Stomach (tissue), 9 donors: ENCODE data around the gene BICD1. TPM values are rescaled to one million over a fixed set of nuclear protein-coding genes. Genes with fewer than 3 reads are reported as not detected.

ENCODE experiments used
- DNase-seq, 2 donors: peaks; one replicate each; pipeline versions ENCODE4 v3.0.0 to v3.0.0-alpha.2; 2013 to 2019
- H3K27ac ChIP-seq, 5 donors: fragments of 200-600 bp in 4 of 5; sonication (generic) in 4 of 5; one replicate each; pipeline ENCODE4 v1.5.1; 2013 to 2019; ENCODE audit warnings: mild to moderate bottlenecking in 1 of 5, moderate library complexity in 1 of 5
- H3K27me3 ChIP-seq, 3 donors: fragments of 200-600 bp; sonication (generic); one replicate each; pipeline ENCODE4 v1.5.1; 2017 to 2019; ENCODE audit warnings: mixed run types in 1 of 3
- H3K36me3 ChIP-seq, 4 donors: fragments of 200-600 bp; sonication (generic); 1 replicate in 3 of 4; 2 replicates in 1 of 4; pipeline ENCODE4 v1.5.1; 2016 to 2019
- H3K4me1 ChIP-seq, 4 donors: fragments of 200-600 bp; sonication (generic); one replicate each; pipeline ENCODE4 v1.5.1; 2016 to 2019
- H3K4me3 ChIP-seq, 4 donors: fragments of 200-600 bp; sonication (generic) in 3 of 4; one replicate each; pipeline ENCODE4 v1.5.1; 2016 to 2019; ENCODE audit warnings: mild to moderate bottlenecking in 1 of 4
- H3K9me3 ChIP-seq, 4 donors: fragments of 200-600 bp; sonication (generic); one replicate each; pipeline ENCODE4 v1.5.1; 2016 to 2019
- CTCF ChIP-seq, 7 experiments: fragments of 450-650 bp in 4 of 7; fragments of 200-600 bp in 3 of 7; sonication (generic) in 3 of 7; IDR thresholded peaks; one replicate each; pipeline ENCODE4 v1.5.1; 2016 to 2019; ENCODE audit warnings: antibody characterized with exemption in 7 of 7, control low read depth in 2 of 7, mild to moderate bottlenecking in 1 of 7
- EP300 ChIP-seq: sonication (generic); formaldehyde crosslinking; IDR thresholded peaks from one replicate; pipeline ENCODE4 v1.6.1; 2017; ENCODE audit warnings: antibody characterized with exemption
- POLR2A ChIP-seq, 4 donors: fragments of 450-650 bp; IDR thresholded peaks; one replicate each; pipeline ENCODE4 v1.6.1; 2016; ENCODE audit warnings: antibody characterized with exemption in 4 of 4, control low read depth in 2 of 4, mild to moderate bottlenecking in 1 of 4, moderate library complexity in 1 of 4
- POLR2AphosphoS5 ChIP-seq, 3 donors: sonication (generic); formaldehyde crosslinking; IDR thresholded peaks; one replicate each; pipeline ENCODE4 v1.6.1; 2016; ENCODE audit warnings: antibody characterized with exemption in 3 of 3
- WGBS, 5 donors: extraction: QIAGEN DNeasy Blood & Tissue Kit in 3 of 5; methylation state at CpG; one replicate each; pipeline versions ENCODE4 v1.1.5 to v1.1.7; 2013 to 2018; 5-methylcytosine and 5-hydroxymethylcytosine counted together
- intact Hi-C: fragments of 100-400 bp; cut with DNase I; formaldehyde crosslinking; loops from one replicate; pipeline ENCODE4 v1.15.1; 2023; ENCODE audit warnings: low total_unique reads
- polyA plus RNA-seq, 3 donors: library from polyadenylated mRNA; stranded (reverse); fragments of 200-250 nt; gene quantifications; one replicate each; pipeline ENCODE4 v1.2.3, GENCODE V29; 2013
- total RNA-seq, 5 donors: library from RNA; depleted of rRNA; stranded (reverse); fragments of >200 nt; gene quantifications; one replicate each; pipeline versions ENCODE4 v1.1.0 to v1.2.3, GENCODE V29; 2014 to 2016
- donor health status: healthy with polysubstance abuse.
- donor health status: Bipolar disorder and iron deficiency.
- donor health status: healthy.

The BICD1 gene
- total and polyA plus RNA-seq, 8 donors, result 1.6 to 17.3 (median 2.1) TPM

DNA sequence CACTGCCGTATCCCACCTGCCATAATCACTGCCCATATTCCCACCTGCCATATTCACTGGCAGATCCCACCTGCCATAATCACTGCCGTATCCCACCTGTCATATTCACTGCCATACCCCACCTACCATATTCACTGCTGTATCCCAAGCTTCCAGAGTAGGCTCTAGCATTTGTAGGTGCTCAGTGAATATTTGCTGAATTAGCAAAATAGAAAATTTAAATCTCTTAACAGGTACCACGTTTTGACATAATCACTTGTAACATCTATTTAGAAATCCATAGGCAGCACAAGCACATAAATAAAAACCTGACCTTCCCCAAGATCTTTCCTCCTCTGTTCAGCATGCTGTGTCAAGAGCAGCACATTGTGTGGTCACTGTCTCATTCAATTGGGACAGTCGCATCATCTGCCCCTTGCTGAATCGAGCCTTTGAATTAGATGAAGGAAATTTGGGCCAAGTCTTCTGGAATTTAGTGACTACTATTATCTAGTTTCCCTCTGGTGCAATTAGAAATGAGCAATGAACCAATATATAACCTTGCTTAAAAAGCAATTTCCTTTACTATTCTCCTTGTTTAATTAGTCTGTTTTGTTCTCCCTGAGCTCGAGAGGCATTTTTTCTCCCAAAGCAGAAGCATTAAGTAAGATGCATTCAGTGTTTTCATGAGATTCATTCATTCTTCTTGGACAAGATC lies 147.8 kb downstream of the BICD1 start:
- WGBS, 5 donors, result 91 to 96% (median 93%) methylated on average over 6 of the region's 6 CpGs
- intact Hi-C loops, result no loop called here
- peaks cover 0 to 9% (median 0%) of the 10 kb centered on the region in 4 donors for H3K9me3 ChIP-seq
- no peaks in the 10 kb centered on the region for H3K4me1 ChIP-seq
- H3K36me3 ChIP-seq, result no peaks in the 10 kb centered on the region
- H3K27ac ChIP-seq, result no peak overlapping the region
- no peak for DNase-seq
- TF ChIP-seq CTCF (IDR thresholded peaks at IDR 0.05), result no peak
- TF ChIP-seq POLR2A (IDR thresholded peaks at IDR 0.05), result no peak
- TF ChIP-seq EP300, result no peak
- TF ChIP-seq POLR2AphosphoS5 (IDR thresholded peaks at IDR 0.05), result no peak
- H3K27me3 ChIP-seq, result no peaks in the 10 kb centered on the region
- H3K4me3 ChIP-seq, result no peak overlapping the region

GRCh38 chr12:32255588-32255987 lies 148.9 kb downstream of the BICD1 start:
- H3K27ac ChIP-seq, result no peak overlapping the region
- intact Hi-C loops, result no loop called here
- 97 to 99% (median 99%) methylated on average over 4 of the region's 4 CpGs for WGBS, 5 donors
- H3K9me3 ChIP-seq, result peaks cover 0 to 9% (median 0%) of the 10 kb centered on the region in 4 donors
- no peak for DNase-seq
- TF ChIP-seq EP300, result no peak
- TF ChIP-seq POLR2AphosphoS5 (IDR thresholded peaks at IDR 0.05), result no peak
- no peak for TF ChIP-seq POLR2A (IDR thresholded peaks at IDR 0.05)
- TF ChIP-seq CTCF (IDR thresholded peaks at IDR 0.05), result no peak
- no peaks in the 10 kb centered on the region for H3K27me3 ChIP-seq
- no peaks in the 10 kb centered on the region for H3K36me3 ChIP-seq
- H3K4me1 ChIP-seq, result no peaks in the 10 kb centered on the region
- H3K4me3 ChIP-seq, result no peak overlapping the region

- H3K36me3 ChIP-seq, result no peaks in the 10 kb centered on the region
- no peak overlapping the region for H3K4me3 ChIP-seq
- no peak overlapping the region for H3K27ac ChIP-seq
- WGBS, 5 donors, result 88 to 95% (median 95%) methylated on average over 7 of the region's 7 CpGs
- intact Hi-C loops, result no loop called here
- no peaks in the 10 kb centered on the region for H3K4me1 ChIP-seq
- no peak for DNase-seq
- no peak for TF ChIP-seq POLR2AphosphoS5 (IDR thresholded peaks at IDR 0.05)
- TF ChIP-seq POLR2A (IDR thresholded peaks at IDR 0.05), result no peak
- no peak for TF ChIP-seq EP300
- no peak for TF ChIP-seq CTCF (IDR thresholded peaks at IDR 0.05)
- H3K27me3 ChIP-seq, result no peaks in the 10 kb centered on the region
- peaks cover 0 to 9% (median 0%) of the 10 kb centered on the region in 4 donors for H3K9me3 ChIP-seq
Observed at GRCh38 chr12:32257695-32258496, 151.2 kb downstream of the BICD1 start.

DNA sequence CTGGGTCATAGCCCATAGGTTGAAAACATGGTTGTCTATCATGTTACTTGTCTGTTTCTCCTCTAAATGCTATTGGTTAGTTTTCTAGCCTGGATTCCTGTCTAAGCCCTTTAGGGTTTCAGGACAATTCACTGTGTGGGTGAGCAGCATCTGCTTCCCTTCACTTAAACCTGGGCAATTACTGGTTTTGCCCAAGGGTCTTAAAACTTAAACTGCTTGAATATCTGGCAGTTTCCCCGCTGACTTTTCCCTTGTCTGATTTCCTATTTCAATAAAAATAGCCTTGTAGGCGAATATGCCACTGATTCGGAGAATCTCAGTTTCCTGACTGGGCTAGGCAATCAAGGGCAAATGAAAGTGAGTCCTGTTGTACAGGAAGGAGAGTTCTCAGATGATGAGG lies 154.0 kb downstream of the BICD1 start:
- H3K4me1 ChIP-seq, result peaks cover 0 to 7% (median 0%) of the 10 kb centered on the region in 4 donors
- no peak for DNase-seq
- no peak overlapping the region for H3K4me3 ChIP-seq
- H3K27me3 ChIP-seq, result no peaks in the 10 kb centered on the region
- intact Hi-C loops, result no loop called here
- WGBS, 5 donors, result 82 to 93% (median 87%) methylated on average over 3 of the region's 3 CpGs
- no peak overlapping the region for H3K27ac ChIP-seq
- peaks cover 0 to 9% (median 0%) of the 10 kb centered on the region in 4 donors for H3K9me3 ChIP-seq
- H3K36me3 ChIP-seq, result no peaks in the 10 kb centered on the region
- TF ChIP-seq POLR2AphosphoS5 (IDR thresholded peaks at IDR 0.05), result no peak
- no peak for TF ChIP-seq POLR2A (IDR thresholded peaks at IDR 0.05)
- TF ChIP-seq CTCF (IDR thresholded peaks at IDR 0.05), result no peak
- no peak for TF ChIP-seq EP300
